ENCODE results near the gene NAIF1. TPM values are rescaled to one million over a fixed set of nuclear protein-coding genes. Genes with fewer than 3 reads are reported as not detected.
"Not testable (repeated sequence)": the region's sequence is repeated elsewhere in the genome, so short reads cannot be mapped to it uniquely, and the experiment has no call there.

NAIF1 gene
- total RNA-seq, 4 donors from 2014 or later = 6.3 to 8.8 (median 7.8) TPM

- 41 to 56% methylated on average over 10 to 11 of the region's 11 CpGs for WGBS, 2 donors
- DNase-seq = no peak
- no peaks in the 10 kb centered on the region for H3K36me3 ChIP-seq
- H3K4me1 ChIP-seq = peaks cover 48 to 87% (median 50%) of the 10 kb centered on the region in 3 donors
- H3K27ac ChIP-seq = peak overlapping the region; percentile 54 to 85 (median 68)
- no peaks in the 10 kb centered on the region for H3K27me3 ChIP-seq
- no peak for TF ChIP-seq POLR2A (IDR thresholded peaks at IDR 0.05)
- no peak for TF ChIP-seq CTCF (IDR thresholded peaks at IDR 0.05)
- H3K9me3 ChIP-seq = no peaks in the 10 kb centered on the region
- intact Hi-C loops (cut with DNase I) = no loop called here
- H3K4me3 ChIP-seq = no peak overlapping the region
Observed at GRCh38 chr9:128078504-128079434, 11.6 kb upstream of the NAIF1 start.

- Histone ChIP-seq H3K36me3 (no peaks in the 10 kb centered on the region), H3K9me3 (no peaks in the 10 kb centered on the region), H3K4me3 (no peak overlapping the region), H3K27me3 (no peaks in the 10 kb centered on the region), H3K27ac (peak overlapping the region; percentile 54 to 85 (median 68)), H3K4me1 (peaks cover 56 to 89% (median 58%) of the 10 kb centered on the region in 3 donors)
- intact Hi-C loops (cut with DNase I) = no loop called here
- TF ChIP-seq POLR2A (IDR thresholded peaks at IDR 0.05) (no peak), CTCF (IDR thresholded peaks at IDR 0.05) (no peak)
- WGBS, 2 donors = 90 to 93% methylated on average over 4 to 7 of the region's 7 CpGs
- no peak for DNase-seq
Observed at GRCh38 chr9:128077847-128078503, 10.9 kb upstream of the NAIF1 start.

GRCh38 chr9:128073253-128073886 lies 6.2 kb upstream of the NAIF1 start:
- WGBS, 2 donors = 63 to 72% methylated on average over 7 of the region's 7 CpGs
- H3K36me3 ChIP-seq = no peaks in the 10 kb centered on the region
- peak overlapping the region; percentile 63 to 99 (median 92) for H3K27ac ChIP-seq
- TF ChIP-seq POLR2A (IDR thresholded peaks at IDR 0.05) (no peak), CTCF (IDR thresholded peaks at IDR 0.05) (no peak)
- DNase-seq = no peak
- peaks cover 52 to 89% (median 53%) of the 10 kb centered on the region in 3 donors for H3K4me1 ChIP-seq
- H3K4me3 ChIP-seq = peak overlapping the region in 1 of 4 donors; percentile 27
- no peaks in the 10 kb centered on the region for H3K27me3 ChIP-seq
- intact Hi-C loops (cut with DNase I) = no loop called here
- no peaks in the 10 kb centered on the region for H3K9me3 ChIP-seq

- DNase-seq = no peak
- no peaks in the 10 kb centered on the region for H3K36me3 ChIP-seq
- H3K27me3 ChIP-seq = no peaks in the 10 kb centered on the region
- WGBS, 2 donors = 11 to 13% methylated on average over 5 of the region's 5 CpGs
- peak overlapping the region in 2 of 4 donors; percentile 3 to 27 for H3K4me3 ChIP-seq
- intact Hi-C loops (cut with DNase I) = no loop called here
- peaks cover 43 to 79% (median 45%) of the 10 kb centered on the region in 3 donors for H3K4me1 ChIP-seq
- TF ChIP-seq POLR2A (IDR thresholded peaks at IDR 0.05) (no peak), CTCF (IDR thresholded peaks at IDR 0.05) (no peak)
- H3K9me3 ChIP-seq = no peaks in the 10 kb centered on the region
- H3K27ac ChIP-seq = peak overlapping the region; percentile 63 to 99 (median 92)
Observed at GRCh38 chr9:128072144-128073021, 5.3 kb upstream of the NAIF1 start.

- H3K4me3 ChIP-seq; intact Hi-C loops (cut with DNase I); H3K36me3 ChIP-seq; H3K27me3 ChIP-seq; DNase-seq; H3K9me3 ChIP-seq: not testable (repeated sequence)
- peaks cover 48 to 76% (median 50%) of the 10 kb centered on the region in 3 donors for H3K4me1 ChIP-seq
- WGBS, 2 donors = 81 to 85% methylated on average over 8 to 9 of the region's 12 CpGs
- peak overlapping the region; percentile 63 to 99 (median 92) for H3K27ac ChIP-seq
Observed at GRCh38 chr9:128071475-128071874, 4.4 kb upstream of the NAIF1 start.
